K562 (cell line): Measurements from ENCODE around the gene ZNF768. TPM values are rescaled to one million over a fixed set of nuclear protein-coding genes. Genes with fewer than 3 reads are reported as not detected.

Source experiments
- IRF2 ChIP-seq: sonication (generic); formaldehyde crosslinking; IDR thresholded peaks from 2 replicates; pipeline ENCODE4 v1.8.1; 2022; ENCODE audit warnings: mild to moderate bottlenecking, missing genetic modification reagents
- PHF8 ChIP-seq: fragments of 200-600 bp; sonication (generic); IDR thresholded peaks from 2 replicates; pipeline ENCODE4 v1.6.1; 2012; ENCODE audit warnings: mixed run types, mild to moderate bottlenecking, inconsistent platforms, low read length, moderate library complexity, borderline replicate concordance
- POLR2G ChIP-seq: fragments of 200-400 bp; formaldehyde crosslinking; IDR thresholded peaks from 2 replicates; pipeline ENCODE4 v1.6.1; 2017; ENCODE audit warnings: low read depth, mild to moderate bottlenecking, antibody characterized with exemption, low read length, moderate library complexity
- TOE1 ChIP-seq, 2 experiments: fragments of 450-650 bp in 1 of 2; sonication (generic) in 1 of 2; formaldehyde crosslinking in 1 of 2; IDR thresholded peaks; 2 replicates each; pipeline versions ENCODE4 v1.7.1 to v1.8.0; 2016 to 2022; ENCODE audit warnings: borderline replicate concordance in 2 of 2, mild to moderate bottlenecking in 2 of 2, antibody characterized with exemption in 1 of 2, inconsistent platforms in 1 of 2, low read depth in 1 of 2, missing genetic modification reagents in 1 of 2, moderate library complexity in 1 of 2
- ZFPM2 ChIP-seq: fragments of 250-450 bp; sonication (Bioruptor Pico); IDR thresholded peaks from 2 replicates; pipeline ENCODE4 v1.5.1; 2022; ENCODE audit warnings: mild to moderate bottlenecking
- ZNF551 ChIP-seq: fragments of 250-450 bp; sonication (Bioruptor Pico); IDR thresholded peaks from 2 replicates; pipeline ENCODE4 v1.5.0; 2021; ENCODE audit warnings: mild to moderate bottlenecking, moderate library complexity
- polyA plus RNA-seq, 8 experiments: library from polyadenylated mRNA; depleted of rRNA in 4 of 8; stranded (reverse) in 5 of 8; unstranded in 3 of 8; fragments of >200 nt; fragmentation: Nextera tagmentation in 2 of 8; fragmentation: Illumina TruSeq in 1 of 8; extraction: Ambion mirVana in 2 of 8; extraction: Trizol in 1 of 8; gene quantifications; 2 replicates each; pipeline versions ENCODE4 v1.2.1 to v1.2.3, GENCODE V29; 2011 to 2014; ENCODE audit warnings: inconsistent platforms in 1 of 8, missing spikeins in 1 of 8
- total RNA-seq, 7 experiments: library from RNA; depleted of rRNA in 6 of 7; stranded (reverse); fragments of >200 nt in 6 of 7; fragmentation: Illumina TruSeq in 2 of 7; extraction: Trizol in 2 of 7; gene quantifications; 2 replicates each; pipeline versions ENCODE4 v1.2.1 to v1.2.3, GENCODE V29; 2011 to 2021; ENCODE audit warnings: low replicate concordance in 1 of 7
- TF ChIP-seq, protein P1 (sequence below), 2 experiments: fragments of 450-650 bp; IDR thresholded peaks; 2 replicates each; pipeline ENCODE4 v1.6.1; 2018; ENCODE audit warnings: mild to moderate bottlenecking in 2 of 2, low read depth in 1 of 2; ENCODE audit not compliant: partially characterized antibody in 2 of 2
- TF ChIP-seq, protein P2 (sequence below): fragments of 450-650 bp; formaldehyde crosslinking; IDR thresholded peaks from 2 replicates; pipeline ENCODE4 v1.4.0; 2020; ENCODE audit warnings: mild to moderate bottlenecking, moderate library complexity
- TF ChIP-seq, protein P3 (sequence below): fragments of 250-450 bp; sonication (Bioruptor Pico); IDR thresholded peaks from 2 replicates; pipeline ENCODE4 v1.5.0; 2020; ENCODE audit warnings: mild to moderate bottlenecking
- TF ChIP-seq, protein P4 (sequence below): fragments of 450-650 bp; formaldehyde crosslinking; conservative IDR thresholded peaks from 2 replicates; pipeline ENCODE4 v1.4.0; 2022; ENCODE audit warnings: mild to moderate bottlenecking, missing genetic modification characterization
- TF ChIP-seq, protein P5 (sequence below): fragments of 450-650 bp; conservative IDR thresholded peaks from 2 replicates; pipeline ENCODE4 v1.6.1; 2016; ENCODE audit warnings: missing genetic modification characterization, low read depth, mild to moderate bottlenecking, control low read depth, missing compliant biosample characterization
- TF ChIP-seq, protein P6 (sequence below), 2 experiments: fragments of 450-650 bp; IDR thresholded peaks; 2 replicates each; pipeline ENCODE4 v1.6.1; 2016

The ZNF768 gene
- total and polyA plus RNA-seq, 9 of the 15 experiments (the other 6 are each of a cell fraction or from before 2014, with no cell fraction given) = 0.13 to 50.7 (median 26.9) TPM

DNA sequence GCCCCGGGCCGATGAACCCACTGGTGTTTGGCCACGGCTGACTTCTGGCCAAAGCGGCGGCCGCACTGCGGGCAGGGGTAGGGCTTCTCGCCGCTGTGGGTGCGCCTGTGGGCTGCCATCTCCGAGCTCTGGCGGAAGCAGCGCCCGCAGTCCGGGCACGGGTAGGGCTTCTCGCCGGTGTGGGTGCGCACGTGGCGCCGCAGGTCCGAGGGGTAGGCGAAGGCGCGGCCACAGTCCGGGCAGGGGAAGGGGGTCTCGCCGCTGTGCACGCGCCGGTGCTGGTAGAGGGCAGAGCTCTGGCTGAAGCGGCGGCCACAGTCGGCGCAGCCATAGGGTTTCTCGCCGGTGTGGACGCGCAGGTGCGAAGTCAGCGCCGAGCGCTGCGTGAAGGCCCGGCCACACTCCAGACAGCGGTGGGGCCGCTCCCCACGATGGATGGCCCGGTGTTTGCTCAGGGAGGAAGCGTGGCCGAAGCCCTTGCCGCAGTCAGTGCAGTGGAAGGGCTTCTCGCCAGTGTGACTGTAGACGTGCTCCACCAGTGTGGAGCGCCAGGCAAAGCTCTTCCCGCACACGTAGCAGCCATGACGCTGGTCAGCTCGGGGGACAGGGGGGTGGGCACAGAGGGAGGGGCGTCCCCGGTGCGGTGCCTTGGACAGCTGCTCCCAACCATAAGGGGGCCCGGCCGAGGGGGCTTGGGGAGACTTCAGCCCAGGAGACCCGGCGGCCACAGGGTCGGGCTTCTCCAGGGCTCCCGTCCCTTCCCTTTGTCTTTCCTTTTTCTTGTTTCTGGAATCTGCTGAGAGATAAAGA, 29.2 kb upstream of the ZNF768 start (continued):
- TF ChIP-seq, protein P1, sequence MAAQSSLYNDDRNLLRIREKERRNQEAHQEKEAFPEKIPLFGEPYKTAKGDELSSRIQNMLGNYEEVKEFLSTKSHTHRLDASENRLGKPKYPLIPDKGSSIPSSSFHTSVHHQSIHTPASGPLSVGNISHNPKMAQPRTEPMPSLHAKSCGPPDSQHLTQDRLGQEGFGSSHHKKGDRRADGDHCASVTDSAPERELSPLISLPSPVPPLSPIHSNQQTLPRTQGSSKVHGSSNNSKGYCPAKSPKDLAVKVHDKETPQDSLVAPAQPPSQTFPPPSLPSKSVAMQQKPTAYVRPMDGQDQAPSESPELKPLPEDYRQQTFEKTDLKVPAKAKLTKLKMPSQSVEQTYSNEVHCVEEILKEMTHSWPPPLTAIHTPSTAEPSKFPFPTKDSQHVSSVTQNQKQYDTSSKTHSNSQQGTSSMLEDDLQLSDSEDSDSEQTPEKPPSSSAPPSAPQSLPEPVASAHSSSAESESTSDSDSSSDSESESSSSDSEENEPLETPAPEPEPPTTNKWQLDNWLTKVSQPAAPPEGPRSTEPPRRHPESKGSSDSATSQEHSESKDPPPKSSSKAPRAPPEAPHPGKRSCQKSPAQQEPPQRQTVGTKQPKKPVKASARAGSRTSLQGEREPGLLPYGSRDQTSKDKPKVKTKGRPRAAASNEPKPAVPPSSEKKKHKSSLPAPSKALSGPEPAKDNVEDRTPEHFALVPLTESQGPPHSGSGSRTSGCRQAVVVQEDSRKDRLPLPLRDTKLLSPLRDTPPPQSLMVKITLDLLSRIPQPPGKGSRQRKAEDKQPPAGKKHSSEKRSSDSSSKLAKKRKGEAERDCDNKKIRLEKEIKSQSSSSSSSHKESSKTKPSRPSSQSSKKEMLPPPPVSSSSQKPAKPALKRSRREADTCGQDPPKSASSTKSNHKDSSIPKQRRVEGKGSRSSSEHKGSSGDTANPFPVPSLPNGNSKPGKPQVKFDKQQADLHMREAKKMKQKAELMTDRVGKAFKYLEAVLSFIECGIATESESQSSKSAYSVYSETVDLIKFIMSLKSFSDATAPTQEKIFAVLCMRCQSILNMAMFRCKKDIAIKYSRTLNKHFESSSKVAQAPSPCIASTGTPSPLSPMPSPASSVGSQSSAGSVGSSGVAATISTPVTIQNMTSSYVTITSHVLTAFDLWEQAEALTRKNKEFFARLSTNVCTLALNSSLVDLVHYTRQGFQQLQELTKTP (IDR thresholded peaks at IDR 0.05; ENCODE audit: low read depth in 1 of 2, partially characterized antibody in 2 of 2) = no peak
- TF ChIP-seq TOE1 (IDR thresholded peaks at IDR 0.05; ENCODE audit: borderline replicate concordance) (no peak), TOE1 (CRISPR knock-in tag; IDR thresholded peaks at IDR 0.05; ENCODE audit: borderline replicate concordance, low read depth) (no peak), POLR2G (peak; percentile 59; the same call in 1 of the 2 replicates), IRF2 (no peak), ZFPM2 (CRISPR knock-in tag) (no peak), PHF8 (no peak), ZNF551 (CRISPR knock-in tag) (no peak)
- TF ChIP-seq, protein P2, sequence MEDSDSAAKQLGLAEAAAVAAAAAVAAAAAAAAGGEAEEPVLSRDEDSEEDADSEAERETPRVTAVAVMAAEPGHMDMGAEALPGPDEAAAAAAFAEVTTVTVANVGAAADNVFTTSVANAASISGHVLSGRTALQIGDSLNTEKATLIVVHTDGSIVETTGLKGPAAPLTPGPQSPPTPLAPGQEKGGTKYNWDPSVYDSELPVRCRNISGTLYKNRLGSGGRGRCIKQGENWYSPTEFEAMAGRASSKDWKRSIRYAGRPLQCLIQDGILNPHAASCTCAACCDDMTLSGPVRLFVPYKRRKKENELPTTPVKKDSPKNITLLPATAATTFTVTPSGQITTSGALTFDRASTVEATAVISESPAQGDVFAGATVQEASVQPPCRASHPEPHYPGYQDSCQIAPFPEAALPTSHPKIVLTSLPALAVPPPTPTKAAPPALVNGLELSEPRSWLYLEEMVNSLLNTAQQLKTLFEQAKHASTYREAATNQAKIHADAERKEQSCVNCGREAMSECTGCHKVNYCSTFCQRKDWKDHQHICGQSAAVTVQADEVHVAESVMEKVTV = no peak
- TF ChIP-seq, protein P3, sequence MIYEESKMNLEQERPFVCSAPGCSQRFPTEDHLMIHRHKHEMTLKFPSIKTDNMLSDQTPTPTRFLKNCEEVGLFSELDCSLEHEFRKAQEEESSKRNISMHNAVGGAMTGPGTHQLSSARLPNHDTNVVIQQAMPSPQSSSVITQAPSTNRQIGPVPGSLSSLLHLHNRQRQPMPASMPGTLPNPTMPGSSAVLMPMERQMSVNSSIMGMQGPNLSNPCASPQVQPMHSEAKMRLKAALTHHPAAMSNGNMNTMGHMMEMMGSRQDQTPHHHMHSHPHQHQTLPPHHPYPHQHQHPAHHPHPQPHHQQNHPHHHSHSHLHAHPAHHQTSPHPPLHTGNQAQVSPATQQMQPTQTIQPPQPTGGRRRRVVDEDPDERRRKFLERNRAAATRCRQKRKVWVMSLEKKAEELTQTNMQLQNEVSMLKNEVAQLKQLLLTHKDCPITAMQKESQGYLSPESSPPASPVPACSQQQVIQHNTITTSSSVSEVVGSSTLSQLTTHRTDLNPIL (CRISPR knock-in tag) = no peak
- TF ChIP-seq, protein P4, sequence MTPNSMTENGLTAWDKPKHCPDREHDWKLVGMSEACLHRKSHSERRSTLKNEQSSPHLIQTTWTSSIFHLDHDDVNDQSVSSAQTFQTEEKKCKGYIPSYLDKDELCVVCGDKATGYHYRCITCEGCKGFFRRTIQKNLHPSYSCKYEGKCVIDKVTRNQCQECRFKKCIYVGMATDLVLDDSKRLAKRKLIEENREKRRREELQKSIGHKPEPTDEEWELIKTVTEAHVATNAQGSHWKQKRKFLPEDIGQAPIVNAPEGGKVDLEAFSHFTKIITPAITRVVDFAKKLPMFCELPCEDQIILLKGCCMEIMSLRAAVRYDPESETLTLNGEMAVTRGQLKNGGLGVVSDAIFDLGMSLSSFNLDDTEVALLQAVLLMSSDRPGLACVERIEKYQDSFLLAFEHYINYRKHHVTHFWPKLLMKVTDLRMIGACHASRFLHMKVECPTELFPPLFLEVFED (CRISPR knock-in tag) = no peak
- TF ChIP-seq, protein P5, sequence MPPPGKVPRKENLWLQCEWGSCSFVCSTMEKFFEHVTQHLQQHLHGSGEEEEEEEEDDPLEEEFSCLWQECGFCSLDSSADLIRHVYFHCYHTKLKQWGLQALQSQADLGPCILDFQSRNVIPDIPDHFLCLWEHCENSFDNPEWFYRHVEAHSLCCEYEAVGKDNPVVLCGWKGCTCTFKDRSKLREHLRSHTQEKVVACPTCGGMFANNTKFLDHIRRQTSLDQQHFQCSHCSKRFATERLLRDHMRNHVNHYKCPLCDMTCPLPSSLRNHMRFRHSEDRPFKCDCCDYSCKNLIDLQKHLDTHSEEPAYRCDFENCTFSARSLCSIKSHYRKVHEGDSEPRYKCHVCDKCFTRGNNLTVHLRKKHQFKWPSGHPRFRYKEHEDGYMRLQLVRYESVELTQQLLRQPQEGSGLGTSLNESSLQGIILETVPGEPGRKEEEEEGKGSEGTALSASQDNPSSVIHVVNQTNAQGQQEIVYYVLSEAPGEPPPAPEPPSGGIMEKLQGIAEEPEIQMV (tag) = no peak
- TF ChIP-seq, protein P6, sequence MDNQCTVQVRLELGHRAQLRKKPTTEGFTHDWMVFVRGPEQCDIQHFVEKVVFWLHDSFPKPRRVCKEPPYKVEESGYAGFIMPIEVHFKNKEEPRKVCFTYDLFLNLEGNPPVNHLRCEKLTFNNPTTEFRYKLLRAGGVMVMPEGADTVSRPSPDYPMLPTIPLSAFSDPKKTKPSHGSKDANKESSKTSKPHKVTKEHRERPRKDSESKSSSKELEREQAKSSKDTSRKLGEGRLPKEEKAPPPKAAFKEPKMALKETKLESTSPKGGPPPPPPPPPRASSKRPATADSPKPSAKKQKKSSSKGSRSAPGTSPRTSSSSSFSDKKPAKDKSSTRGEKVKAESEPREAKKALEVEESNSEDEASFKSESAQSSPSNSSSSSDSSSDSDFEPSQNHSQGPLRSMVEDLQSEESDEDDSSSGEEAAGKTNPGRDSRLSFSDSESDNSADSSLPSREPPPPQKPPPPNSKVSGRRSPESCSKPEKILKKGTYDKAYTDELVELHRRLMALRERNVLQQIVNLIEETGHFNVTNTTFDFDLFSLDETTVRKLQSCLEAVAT (IDR thresholded peaks at IDR 0.05) = no peak
